Forelimb muscle (tissue), 1 donor: ENCODE results near the gene HSD11B1. TPM values are rescaled to one million over a fixed set of nuclear protein-coding genes. Genes with fewer than 3 reads are reported as not detected.

Source experiments
- DNase-seq: peaks from one replicate; pipeline ENCODE4 v3.0.0-alpha.2; 2013; ENCODE audit warnings: low read depth
- polyA plus RNA-seq: library from polyadenylated mRNA; unstranded; fragments of 120-200 nt; gene quantifications from one replicate; pipeline ENCODE4 v1.2.1, GENCODE V29; 2013; ENCODE audit not compliant: insufficient read length

Gene HSD11B1
- polyA plus RNA-seq = not detected

GRCh38 chr1:209704584-209704983 lies at the start of gene HSD11B1:
TSS of gene HSD11B1 (plus strand) at chr1:209704846. CDS start at chr1:209704943, 97 bp downstream.
- DNase-seq = no peak

- DNase-seq = no peak
These were observed 49.0 kb upstream of the HSD11B1 start for GRCh38 chr1:209655411-209656231.

- DNase-seq = no peak
These were observed 47.3 kb upstream of the HSD11B1 start for GRCh38 chr1:209657140-209657879.

- DNase-seq = no peak
These were observed 46.7 kb upstream of the HSD11B1 start for GRCh38 chr1:209657918-209658317.

- DNase-seq = no peak
These were observed 44.7 kb upstream of the HSD11B1 start for GRCh38 chr1:209659909-209660308.

GRCh38 chr1:209661071-209661470 lies 43.6 kb upstream of the HSD11B1 start:
- DNase-seq = no peak

GRCh38 chr1:209662879-209663327 lies 41.7 kb upstream of the HSD11B1 start:
- DNase-seq = no peak

- DNase-seq = no peak
These were observed 37.5 kb upstream of the HSD11B1 start for GRCh38 chr1:209667103-209667502.

GRCh38 chr1:209667708-209668107 lies 36.9 kb upstream of the HSD11B1 start:
- no peak for DNase-seq

GRCh38 chr1:209670441-209671082 lies 34.1 kb upstream of the HSD11B1 start:
- DNase-seq = no peak

- no peak for DNase-seq
These were observed 31.7 kb upstream of the HSD11B1 start for GRCh38 chr1:209672705-209673630.

GRCh38 chr1:209673631-209674417 lies 30.8 kb upstream of the HSD11B1 start:
- DNase-seq = no peak

- no peak for DNase-seq
These were observed 29.6 kb upstream of the HSD11B1 start, which contains the start of gene G0S2 for GRCh38 chr1:209674957-209675564. TSS of gene G0S2 (plus strand) at chr1:209675412. CDS start at chr1:209675685, 273 bp downstream.

GRCh38 chr1:209675565-209676154 lies 29.0 kb upstream of the HSD11B1 start:
- DNase-seq = no peak

- DNase-seq = no peak
These were observed 25.6 kb upstream of the HSD11B1 start for GRCh38 chr1:209678981-209679539.

GRCh38 chr1:209685821-209686220 lies 18.8 kb upstream of the HSD11B1 start:
- DNase-seq = no peak

- DNase-seq = no peak
These were observed 18.3 kb upstream of the HSD11B1 start for GRCh38 chr1:209686322-209686721.

- no peak for DNase-seq
These were observed 15.9 kb upstream of the HSD11B1 start for GRCh38 chr1:209688746-209689234.

- no peak for DNase-seq
These were observed 15.2 kb upstream of the HSD11B1 start for GRCh38 chr1:209689477-209689876.
